COLO668 (cell line): ENCODE results near the gene ZFP3.
"Not testable (repeated sequence)": the region's sequence is repeated elsewhere in the genome, so short reads cannot be mapped to it uniquely, and the experiment has no call there.

Experiments used
- DNase-seq: peaks from one replicate; lab custom pipeline; 2025; ENCODE audit not compliant: unreplicated experiment; lab: John Stamatoyannopoulos, UW

The ZFP3 gene

GRCh38 chr17:5124125-5124760 lies 46.0 kb downstream of the ZFP3 start:
- DNase-seq, result not testable (repeated sequence)

- not testable (repeated sequence) for DNase-seq
Measured at GRCh38 chr17:5124896-5125295, 46.6 kb downstream of the ZFP3 start.

- DNase-seq, result no peak
Measured at GRCh38 chr17:5126719-5127488, 48.6 kb downstream of the ZFP3 start.

- no peak for DNase-seq
Measured at GRCh38 chr17:5127910-5128309, 49.6 kb downstream of the ZFP3 start.

- not testable (repeated sequence) for DNase-seq
Measured at GRCh38 chr17:5128387-5128786, 50.1 kb downstream of the ZFP3 start.

GRCh38 chr17:5128905-5129535 lies 50.8 kb downstream of the ZFP3 start:
- DNase-seq, result no peak

GRCh38 chr17:5129770-5130169 lies 51.5 kb downstream of the ZFP3 start:
- not testable (repeated sequence) for DNase-seq

GRCh38 chr17:5130261-5130660 lies 52.0 kb downstream of the ZFP3 start:
- DNase-seq, result not testable (repeated sequence)

- DNase-seq, result not testable (repeated sequence)
Measured at GRCh38 chr17:5130687-5131086, 52.4 kb downstream of the ZFP3 start.

GRCh38 chr17:5131146-5131715 lies 53.0 kb downstream of the ZFP3 start:
- DNase-seq, result no peak

GRCh38 chr17:5131799-5132502 lies 53.7 kb downstream of the ZFP3 start:
- not testable (repeated sequence) for DNase-seq

- DNase-seq, result not testable (repeated sequence)
Measured at GRCh38 chr17:5132503-5133225, 54.4 kb downstream of the ZFP3 start.

GRCh38 chr17:5133311-5133710 lies 55.0 kb downstream of the ZFP3 start:
- DNase-seq, result no peak

- not testable (repeated sequence) for DNase-seq
Measured at GRCh38 chr17:5133961-5134360, 55.7 kb downstream of the ZFP3 start.

- not testable (repeated sequence) for DNase-seq
Measured at GRCh38 chr17:5134571-5134970, 56.3 kb downstream of the ZFP3 start.

GRCh38 chr17:5135131-5135712 lies 57.0 kb downstream of the ZFP3 start:
- not testable (repeated sequence) for DNase-seq

- DNase-seq, result peak; percentile 1
Measured at GRCh38 chr17:5135726-5136579, 57.7 kb downstream of the ZFP3 start.

GRCh38 chr17:5136580-5137412 lies 58.5 kb downstream of the ZFP3 start:
- not testable (repeated sequence) for DNase-seq
